Endothelial cell of umbilical vein (primary cell): Measurements from ENCODE around the gene ENTREP1. TPM values are rescaled to one million over a fixed set of nuclear protein-coding genes. Genes with fewer than 3 reads are reported as not detected.

Experiments
- BruUV-seq: library from RNA; stranded (reverse); fragments of 400-500 nt; replicated peaks from 2 replicates; lab custom pipeline; 2021; lab: Mats Ljungman, UMichigan
- CTCF ChIA-PET: fragments of 300-600, 350-600 bp; sonication (Branson Sonifier 250); formaldehyde crosslinking; loops from one replicate; lab custom pipeline; 2021; ENCODE audit warnings: antibody characterized with exemption, inconsistent platforms; lab: Charles Lee
- POLR2A ChIA-PET: fragments of 300-600, 350-600 bp; sonication (Branson Sonifier 250); formaldehyde crosslinking; loops from one replicate; lab custom pipeline; 2021; ENCODE audit warnings: antibody characterized with exemption, inconsistent platforms; lab: Charles Lee
- DNase-seq: peaks from one replicate; pipeline ENCODE4 v3.0.0-alpha.2; 2011; ENCODE audit warnings: low read depth, low spot score
- FAIRE-seq: peaks from 2 replicates; lab custom pipeline; 2011; peaks lifted over from hg19 to GRCh38; lab: Jason Lieb, UNC
- H2AFZ ChIP-seq: 2 replicates; pipeline ENCODE4 v1.6.0; 2012; ENCODE audit warnings: low read depth, low read length, control low read depth, inconsistent platforms
- H3K27ac ChIP-seq: 2 replicates; pipeline ENCODE4 v1.5.1; 2011; ENCODE audit warnings: low read depth, mild to moderate bottlenecking, control low read depth, low read length, moderate library complexity; ENCODE audit not compliant: insufficient read depth
- H3K27me3 ChIP-seq, 2 experiments: 2 replicates each; pipeline versions ENCODE4 v1.6.0 to v1.6.1; 2011; ENCODE audit warnings: low read length in 2 of 2, mixed read lengths in 1 of 2; ENCODE audit not compliant: control insufficient read depth in 2 of 2, insufficient read depth in 2 of 2
- H3K36me3 ChIP-seq, 2 experiments: 2 replicates in 1 of 2; 3 replicates in 1 of 2; pipeline ENCODE4 v1.5.1; 2011; ENCODE audit warnings: low read length in 2 of 2, mild to moderate bottlenecking in 1 of 2, moderate library complexity in 1 of 2; ENCODE audit not compliant: control insufficient read depth in 2 of 2, insufficient read depth in 2 of 2; ENCODE audit errors: extremely low read depth in 1 of 2
- H3K4me1 ChIP-seq: 3 replicates; pipeline ENCODE4 v1.5.1; 2011; ENCODE audit warnings: mild to moderate bottlenecking, low read length; ENCODE audit not compliant: control insufficient read depth, insufficient read depth; ENCODE audit errors: extremely low read depth
- H3K4me2 ChIP-seq: 2 replicates; pipeline ENCODE4 v1.6.1; 2011; ENCODE audit warnings: low read length, control low read depth, mixed read lengths; ENCODE audit not compliant: insufficient read depth
- H3K4me3 ChIP-seq, 3 experiments: fragments of 200-600 bp in 1 of 3; sonication (generic), shearing (Covaris generic) in 1 of 3; replicated peaks in 1 of 3; 2 replicates each; pipeline ENCODE4 v1.5.1; 2011 to 2016; ENCODE audit warnings: control low read depth in 3 of 3, low read length in 3 of 3, mild to moderate bottlenecking in 2 of 3, inconsistent platforms in 1 of 3, low read depth in 1 of 3, moderate library complexity in 1 of 3; ENCODE audit not compliant: insufficient read depth in 1 of 3
- H3K79me2 ChIP-seq: 2 replicates; pipeline ENCODE4 v1.6.0; 2012; ENCODE audit warnings: low read length, inconsistent platforms; ENCODE audit not compliant: control insufficient read depth, insufficient read depth
- H3K9ac ChIP-seq: replicated peaks from 2 replicates; pipeline ENCODE3; 2011; ENCODE audit warnings: low read length, control low read depth; ENCODE audit not compliant: insufficient read depth; ENCODE audit errors: extremely low read depth
- H3K9me1 ChIP-seq: replicated peaks from 3 replicates; pipeline ENCODE4 v1.6.0; 2011; ENCODE audit warnings: mild to moderate bottlenecking, low read length; ENCODE audit not compliant: control insufficient read depth, insufficient read depth; ENCODE audit errors: extremely low read depth
- H3K9me3 ChIP-seq: replicated peaks from 2 replicates; pipeline ENCODE4 v1.5.1; 2012; ENCODE audit warnings: low read length, inconsistent platforms; ENCODE audit not compliant: control insufficient read depth, insufficient read depth
- H4K20me1 ChIP-seq: replicated peaks from 2 replicates; pipeline ENCODE3; 2011; ENCODE audit warnings: mild to moderate bottlenecking, low read length; ENCODE audit not compliant: control insufficient read depth, insufficient read depth; ENCODE audit errors: extremely low read depth
- EZH2 ChIP-seq: IDR thresholded peaks from 2 replicates; pipeline ENCODE4 v1.6.1; 2012; ENCODE audit warnings: borderline replicate concordance, low read depth, mild to moderate bottlenecking, moderate library complexity, low read length, inconsistent platforms; ENCODE audit not compliant: severe bottlenecking
- FOS ChIP-seq: IDR thresholded peaks from 2 replicates; pipeline ENCODE4 v1.6.1; 2011; ENCODE audit warnings: mild to moderate bottlenecking, low read length, moderate library complexity, borderline replicate concordance; ENCODE audit not compliant: insufficient read depth
- GATA2 ChIP-seq: IDR thresholded peaks from 2 replicates; pipeline ENCODE4 v1.7.0; 2011; ENCODE audit warnings: low read depth, mild to moderate bottlenecking, moderate library complexity, mixed read lengths, low read length; ENCODE audit not compliant: insufficient read length, insufficient read depth
- JUN ChIP-seq: IDR thresholded peaks from 2 replicates; pipeline ENCODE4 v1.6.1; 2011; ENCODE audit warnings: borderline replicate concordance, low read depth; ENCODE audit not compliant: insufficient read length, insufficient read depth
- MYC ChIP-seq: IDR thresholded peaks from one replicate; pipeline ENCODE4 v1.6.1; 2011; ENCODE audit warnings: mild to moderate bottlenecking, low read depth, low read length
- POLR2A ChIP-seq: IDR thresholded peaks from 2 replicates; pipeline ENCODE4 v1.6.1; 2012; ENCODE audit warnings: low read depth, mild to moderate bottlenecking, control low read depth, low read length
- POLR2AphosphoS5 ChIP-seq: IDR thresholded peaks from 2 replicates; pipeline ENCODE4 v1.6.1; 2012; ENCODE audit warnings: low read depth, mild to moderate bottlenecking, control low read depth, low read length, moderate library complexity; ENCODE audit not compliant: insufficient read depth
- dilution Hi-C: fragments of 300-500 bp; cut with MboI; formaldehyde crosslinking; loops from one replicate; pipeline ENCODE4 v1.15.0; 2019; ENCODE audit warnings: low sequenced_read_pairs; ENCODE audit not compliant: extremely low pct_ligation_motif_present
- intact Hi-C: fragments of 100-400 bp; cut with micrococcal nuclease; formaldehyde crosslinking; loops from one replicate; pipeline ENCODE4 v1.10.0; 2022
- polyA plus RNA-seq, 4 experiments: library from polyadenylated mRNA; depleted of rRNA in 3 of 4; stranded (reverse) in 3 of 4; unstranded in 1 of 4; fragments of >200 nt; gene quantifications; 2 replicates each; pipeline versions ENCODE4 v1.2.1 to v1.2.3, GENCODE V29; 2011 to 2012; ENCODE audit warnings: missing spikeins in 1 of 4
- total RNA-seq: library from RNA; stranded (reverse); gene quantifications from 2 replicates; pipeline ENCODE4 v1.2.3, GENCODE V29; 2021
- TF ChIP-seq, protein P1 (sequence below): IDR thresholded peaks from 2 replicates; pipeline ENCODE4 v1.6.1; 2011; ENCODE audit not compliant: insufficient read depth, insufficient read length
- TF ChIP-seq, protein P2 (sequence below), 2 donors: IDR thresholded peaks; 1 replicate in 1 of 2; 2 replicates in 1 of 2; pipeline ENCODE4 v1.5.1; 2011; ENCODE audit warnings: low read length in 2 of 2, mild to moderate bottlenecking in 2 of 2, moderate library complexity in 2 of 2, control low read depth in 1 of 2, inconsistent platforms in 1 of 2, low read depth in 1 of 2; ENCODE audit not compliant: insufficient read depth in 1 of 2; ENCODE audit errors: extremely low read depth in 1 of 2

Gene ENTREP1
- total and polyA plus RNA-seq, 2 donors (not counting 3 experiments of a cell fraction or from before 2014, with no cell fraction given) = 7.1 to 13.5 TPM

DNA sequence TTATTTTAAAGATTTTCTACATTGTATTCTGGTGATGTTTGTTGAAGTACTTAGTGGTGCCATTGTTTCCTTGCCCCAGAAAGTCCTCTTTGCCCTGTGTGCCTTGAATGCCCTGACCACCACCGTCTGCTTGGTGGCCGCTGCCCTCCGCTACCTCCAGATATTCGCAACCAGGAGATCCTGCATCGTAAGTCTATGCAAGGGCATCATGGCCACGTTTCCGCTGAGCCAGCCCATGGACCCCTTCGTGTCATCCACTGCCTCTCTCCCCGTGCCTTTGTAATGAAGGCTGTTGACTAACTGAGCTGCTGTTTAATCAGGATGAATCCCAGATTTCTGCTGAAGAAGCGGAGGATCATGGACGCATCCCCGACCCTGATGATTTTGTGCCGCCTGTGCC, 52.3 kb downstream of the ENTREP1 start:
- Histone ChIP-seq H3K4me1 (peaks cover 25% of the 10 kb centered on the region), H3K9me3 (no peaks in the 10 kb centered on the region), H3K27ac (no peak overlapping the region), H4K20me1 (no peaks in the 10 kb centered on the region), H3K36me3 (no peaks in the 10 kb centered on the region), H3K4me3 (no peak overlapping the region), H3K27me3 (no peaks in the 10 kb centered on the region), H3K9ac (no peak overlapping the region), H3K4me2 (no peak overlapping the region), H3K9me1 (no peaks in the 10 kb centered on the region), H3K79me2 (no peaks in the 10 kb centered on the region), H2AFZ (no peak overlapping the region)
- no TSS peak for BruUV-seq
- ChIA-PET CTCF (no interaction called here), POLR2A (no interaction called here)
- dilution Hi-C loops (no loop called here), intact Hi-C loops (no loop called here)
- TF ChIP-seq POLR2A = no peak
- no peak for TF ChIP-seq EZH2
- TF ChIP-seq JUN = no peak
- TF ChIP-seq GATA2 = no peak
- TF ChIP-seq FOS = no peak
- TF ChIP-seq, protein P1, sequence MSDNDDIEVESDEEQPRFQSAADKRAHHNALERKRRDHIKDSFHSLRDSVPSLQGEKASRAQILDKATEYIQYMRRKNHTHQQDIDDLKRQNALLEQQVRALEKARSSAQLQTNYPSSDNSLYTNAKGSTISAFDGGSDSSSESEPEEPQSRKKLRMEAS = no peak
- TF ChIP-seq, protein P2, sequence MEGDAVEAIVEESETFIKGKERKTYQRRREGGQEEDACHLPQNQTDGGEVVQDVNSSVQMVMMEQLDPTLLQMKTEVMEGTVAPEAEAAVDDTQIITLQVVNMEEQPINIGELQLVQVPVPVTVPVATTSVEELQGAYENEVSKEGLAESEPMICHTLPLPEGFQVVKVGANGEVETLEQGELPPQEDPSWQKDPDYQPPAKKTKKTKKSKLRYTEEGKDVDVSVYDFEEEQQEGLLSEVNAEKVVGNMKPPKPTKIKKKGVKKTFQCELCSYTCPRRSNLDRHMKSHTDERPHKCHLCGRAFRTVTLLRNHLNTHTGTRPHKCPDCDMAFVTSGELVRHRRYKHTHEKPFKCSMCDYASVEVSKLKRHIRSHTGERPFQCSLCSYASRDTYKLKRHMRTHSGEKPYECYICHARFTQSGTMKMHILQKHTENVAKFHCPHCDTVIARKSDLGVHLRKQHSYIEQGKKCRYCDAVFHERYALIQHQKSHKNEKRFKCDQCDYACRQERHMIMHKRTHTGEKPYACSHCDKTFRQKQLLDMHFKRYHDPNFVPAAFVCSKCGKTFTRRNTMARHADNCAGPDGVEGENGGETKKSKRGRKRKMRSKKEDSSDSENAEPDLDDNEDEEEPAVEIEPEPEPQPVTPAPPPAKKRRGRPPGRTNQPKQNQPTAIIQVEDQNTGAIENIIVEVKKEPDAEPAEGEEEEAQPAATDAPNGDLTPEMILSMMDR (IDR thresholded peaks at IDR 0.05; ENCODE audit: extremely low read depth in 1 of 2, insufficient read depth in 1 of 2, low read depth in 1 of 2, low read length in 2 of 2) = no peak
- TF ChIP-seq POLR2AphosphoS5 = no peak
- no peak for TF ChIP-seq MYC
- FAIRE-seq (no peak), DNase-seq (no peak)
